Adrenal gland (tissue), 12 donors: Measurements from ENCODE around the gene EXOC4. TPM values are rescaled to one million over a fixed set of nuclear protein-coding genes. Genes with fewer than 3 reads are reported as not detected.

Experiments used
- DNase-seq, 7 donors: peaks; one replicate each; pipeline ENCODE4 v3.0.0-alpha.2; 2019 to 2020
- H3K27ac ChIP-seq, 5 donors: fragments of 200-600 bp; sonication (generic) in 4 of 5; 1 replicate in 3 of 5; 2 replicates in 2 of 5; pipeline versions ENCODE4 v1.5.1 to v1.8.0; 2016 to 2020; ENCODE audit warnings: mild to moderate bottlenecking in 1 of 5
- H3K27me3 ChIP-seq: fragments of 200-600 bp; 2 replicates; pipeline ENCODE4 v1.8.0; 2021
- H3K36me3 ChIP-seq, 2 donors: fragments of 200-600 bp; replicated peaks in 1 of 2; 1 replicate in 1 of 2; 2 replicates in 1 of 2; pipeline versions ENCODE4 v1.5.1 to v1.8.0; 2018 to 2022
- H3K4me1 ChIP-seq, 2 donors: fragments of 200-600 bp; replicated peaks in 1 of 2; 1 replicate in 1 of 2; 2 replicates in 1 of 2; pipeline versions ENCODE4 v1.5.1 to v1.8.0; 2018 to 2021
- H3K4me3 ChIP-seq, 4 donors: fragments of 200-600 bp; sonication (generic) in 3 of 4; one replicate each; pipeline ENCODE4 v1.5.1; 2016 to 2018
- H3K9me3 ChIP-seq, 3 donors: fragments of 200-600 bp; sonication (generic) in 1 of 3; replicated peaks in 1 of 3; 1 replicate in 2 of 3; 2 replicates in 1 of 3; pipeline versions ENCODE4 v1.5.1 to v1.8.0; 2016 to 2021
- CTCF ChIP-seq, 6 experiments: fragments of 450-650 bp in 4 of 6; fragments of 200-600 bp in 2 of 6; sonication (generic) in 1 of 6; IDR thresholded peaks; 1 replicate in 5 of 6; 2 replicates in 1 of 6; pipeline versions ENCODE4 v1.5.1 to v1.8.0; 2016 to 2021; ENCODE audit warnings: antibody characterized with exemption in 6 of 6, mild to moderate bottlenecking in 2 of 6, moderate library complexity in 1 of 6
- POLR2A ChIP-seq, 2 donors: fragments of 450-650 bp; IDR thresholded peaks; one replicate each; pipeline ENCODE4 v1.6.1; 2017; ENCODE audit warnings: antibody characterized with exemption in 2 of 2, mild to moderate bottlenecking in 2 of 2, moderate library complexity in 1 of 2
- WGBS, 4 donors: extraction: QIAGEN DNeasy Blood & Tissue Kit in 2 of 4; methylation state at CpG; one replicate each; pipeline versions ENCODE4 v1.1.5 to v1.1.7; 2013 to 2017; 5-methylcytosine and 5-hydroxymethylcytosine counted together
- intact Hi-C, 2 donors: fragments of 100-400 bp; cut with DNase I; formaldehyde crosslinking; loops; one replicate each; pipeline versions ENCODE4 v1.14.1 to v1.15.0; 2022 to 2023
- polyA plus RNA-seq, 3 donors: library from polyadenylated mRNA; stranded (reverse); fragments of 200-250 nt in 2 of 3; fragments of 350-450 nt in 1 of 3; fragmentation: Illumina TruSeq in 1 of 3; extraction: RNeasy Lipid Tissue Mini Kit (QIAGEN cat#74804) in 1 of 3; gene quantifications; one replicate each; pipeline ENCODE4 v1.2.3, GENCODE V29; 2013 to 2014
- total RNA-seq, 9 donors: library from RNA; depleted of rRNA in 4 of 9; stranded (reverse); fragments of >200 nt in 4 of 9; fragments of 120-200 nt in 1 of 9; fragmentation: NEBNext Ultra II Directional in 1 of 9; extraction: Animal tissue kit (Norgen Biotek cat#: 25700) in 1 of 9; gene quantifications; one replicate each; pipeline versions ENCODE4 v1.1.0 to v1.2.4, GENCODE V29; 2013 to 2023
- donor health status: healthy with polysubstance abuse.
- donor health status: Bipolar disorder and iron deficiency.
- donor health status: DM: yes; HTN: yes; CAD: no.
- donor health status: DM: no; HTN: no; CAD: no.
- donor health status: DM: no; HTN: no; CAD: no.
- donor health status: DM: yes; HTN: yes; CAD: no.

EXOC4 gene
- total and polyA plus RNA-seq, 12 donors = 12.5 to 93.8 (median 67.4) TPM

DNA sequence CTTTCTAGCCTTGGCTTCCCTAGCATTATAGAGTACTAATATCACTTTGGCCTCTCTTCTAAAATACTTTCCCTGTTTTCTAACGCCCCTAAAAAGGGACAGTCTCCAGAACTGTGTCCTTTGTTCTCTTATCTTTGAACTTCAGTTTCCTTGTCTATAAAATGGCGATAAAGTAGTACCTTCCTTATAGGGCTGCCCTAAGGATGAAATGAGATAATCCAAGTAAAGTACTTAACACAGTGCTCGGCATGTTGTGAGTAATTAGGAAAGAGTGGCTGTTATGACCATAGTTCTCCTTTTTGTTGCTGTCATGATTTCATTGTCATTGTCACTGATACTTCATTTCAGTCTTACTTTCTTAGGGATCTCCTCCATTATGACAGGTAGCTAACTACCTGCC, 114.7 kb downstream of the EXOC4 start:
- H3K36me3 ChIP-seq = no peaks in the 10 kb centered on the region
- TF ChIP-seq CTCF (IDR thresholded peaks at IDR 0.05) = no peak
- TF ChIP-seq POLR2A (IDR thresholded peaks at IDR 0.05) = no peak
- intact Hi-C loops = no loop called here
- H3K27me3 ChIP-seq = no peaks in the 10 kb centered on the region
- peaks cover 7 to 17% of the 10 kb centered on the region in 2 donors for H3K4me1 ChIP-seq
- 86 to 90% (median 89%) methylated on average over 3 of the region's 3 CpGs for WGBS, 4 donors
- H3K9me3 ChIP-seq = no peaks in the 10 kb centered on the region
- H3K27ac ChIP-seq = no peak overlapping the region
- DNase-seq = no peak
- H3K4me3 ChIP-seq = no peak overlapping the region

DNA sequence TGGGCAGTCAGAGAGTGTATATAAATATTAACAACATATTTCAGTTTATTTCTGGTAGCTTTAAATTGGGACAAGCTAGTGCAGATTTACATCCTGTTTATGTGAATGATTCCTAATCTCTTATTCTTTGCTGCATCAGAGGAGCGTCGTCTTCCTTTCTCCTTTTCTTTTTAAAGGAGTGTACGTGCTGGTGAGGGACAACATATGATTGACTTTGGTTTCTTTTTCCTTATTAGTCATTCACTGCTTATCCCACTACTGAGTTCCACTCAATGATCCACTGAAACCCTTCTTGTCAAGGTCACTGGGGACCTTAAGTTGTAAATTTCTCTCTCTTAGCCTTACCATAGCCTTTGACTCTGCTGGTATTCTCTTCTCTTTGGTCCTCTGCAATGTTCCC, 116.3 kb downstream of the EXOC4 start:
- no peaks in the 10 kb centered on the region for H3K36me3 ChIP-seq
- no peak for DNase-seq
- intact Hi-C loops = no loop called here
- H3K4me3 ChIP-seq = no peak overlapping the region
- peaks cover 7 to 17% of the 10 kb centered on the region in 2 donors for H3K4me1 ChIP-seq
- H3K27ac ChIP-seq = no peak overlapping the region
- 83 to 91% (median 85%) methylated on average over 3 of the region's 3 CpGs for WGBS, 4 donors
- TF ChIP-seq CTCF (IDR thresholded peaks at IDR 0.05) = no peak
- no peak for TF ChIP-seq POLR2A (IDR thresholded peaks at IDR 0.05)
- H3K9me3 ChIP-seq = no peaks in the 10 kb centered on the region
- no peaks in the 10 kb centered on the region for H3K27me3 ChIP-seq

- WGBS, 4 donors = 98 to 99% (median 99%) methylated on average over 4 of the region's 4 CpGs
- TF ChIP-seq POLR2A (IDR thresholded peaks at IDR 0.05) (no peak), CTCF (IDR thresholded peaks at IDR 0.05) (no peak)
- DNase-seq = no peak
- H3K27me3 ChIP-seq = no peaks in the 10 kb centered on the region
- no peaks in the 10 kb centered on the region for H3K4me1 ChIP-seq
- H3K4me3 ChIP-seq = no peak overlapping the region
- intact Hi-C loops = no loop called here
- no peaks in the 10 kb centered on the region for H3K9me3 ChIP-seq
- no peak overlapping the region for H3K27ac ChIP-seq
- H3K36me3 ChIP-seq = no peaks in the 10 kb centered on the region
Observed at GRCh38 chr7:133371616-133372015, 118.7 kb downstream of the EXOC4 start.

- no peaks in the 10 kb centered on the region for H3K9me3 ChIP-seq
- DNase-seq = no peak
- H3K27ac ChIP-seq = no peak overlapping the region
- no peak overlapping the region for H3K4me3 ChIP-seq
- intact Hi-C loops = no loop called here
- H3K4me1 ChIP-seq = no peaks in the 10 kb centered on the region
- WGBS, 4 donors = 89 to 100% (median 94%) methylated on average over 1 of the region's 1 CpG
- no peaks in the 10 kb centered on the region for H3K36me3 ChIP-seq
- TF ChIP-seq POLR2A (IDR thresholded peaks at IDR 0.05) (no peak), CTCF (IDR thresholded peaks at IDR 0.05) (no peak)
- no peaks in the 10 kb centered on the region for H3K27me3 ChIP-seq
Observed at GRCh38 chr7:133372337-133372736, 119.5 kb downstream of the EXOC4 start.
